Measurements from ENCODE around the gene TSC22D1.
"Not testable (repeated sequence)": the region's sequence is repeated elsewhere in the genome, so short reads cannot be mapped to it uniquely, and the experiment has no call there.

TSC22D1 gene

DNA sequence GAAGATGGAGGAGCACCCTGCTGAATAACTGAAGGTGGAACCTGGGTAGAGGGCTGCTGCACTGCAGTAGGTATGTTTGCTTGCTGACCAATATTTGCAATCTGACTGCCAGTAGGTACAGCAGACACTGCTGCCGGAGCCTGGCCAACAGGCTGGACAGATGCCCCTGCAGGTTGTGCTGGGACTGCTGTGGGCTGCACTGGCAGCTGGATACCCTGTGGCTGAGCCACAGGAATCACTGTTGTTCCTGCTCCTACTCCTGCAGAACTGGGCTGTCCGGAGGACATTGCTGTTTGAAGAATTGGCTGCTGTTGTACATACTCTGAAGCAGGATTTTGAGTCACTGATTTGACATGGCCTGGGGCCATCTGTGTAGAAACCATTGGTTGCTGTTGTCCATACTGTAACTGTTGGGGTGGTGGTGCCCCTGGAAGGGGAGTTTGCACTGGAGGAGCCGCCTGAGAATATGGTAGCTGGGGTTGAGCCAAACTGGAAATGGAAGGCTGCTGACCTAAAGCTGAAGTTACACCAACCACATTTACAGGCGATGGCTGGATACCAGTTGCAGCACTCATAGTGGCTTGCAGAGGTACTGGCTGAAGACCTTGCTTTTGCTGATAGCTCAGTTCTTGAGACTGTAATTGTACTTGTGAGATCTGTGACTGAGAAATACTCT, 2.2 kb downstream of the TSC22D1 start:
- in situ Hi-C loops (cut with MboI; ENCODE audit: low sequenced_read_pairs): no loop called here

DNA sequence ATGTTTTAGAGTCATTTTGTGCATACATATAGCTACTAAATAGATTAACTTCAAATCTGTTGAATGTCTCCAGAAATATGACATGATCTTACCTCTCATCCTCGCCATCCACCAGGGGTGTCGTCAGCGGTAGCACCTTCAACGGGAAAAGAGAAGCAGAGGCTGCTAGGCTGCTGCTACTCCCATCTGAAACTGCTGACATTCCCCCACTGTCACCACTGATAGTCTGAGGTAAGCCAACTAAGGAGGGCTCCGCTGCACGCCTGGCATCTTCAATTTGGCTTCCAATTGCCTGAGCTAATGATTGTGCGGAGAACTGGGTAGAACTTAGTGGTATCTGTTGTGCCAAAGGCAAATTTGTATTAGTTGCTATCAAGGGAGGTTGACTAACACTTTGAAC, 3.1 kb downstream of the TSC22D1 start:
- in situ Hi-C loops (cut with MboI; ENCODE audit: low sequenced_read_pairs): no loop called here

DNA sequence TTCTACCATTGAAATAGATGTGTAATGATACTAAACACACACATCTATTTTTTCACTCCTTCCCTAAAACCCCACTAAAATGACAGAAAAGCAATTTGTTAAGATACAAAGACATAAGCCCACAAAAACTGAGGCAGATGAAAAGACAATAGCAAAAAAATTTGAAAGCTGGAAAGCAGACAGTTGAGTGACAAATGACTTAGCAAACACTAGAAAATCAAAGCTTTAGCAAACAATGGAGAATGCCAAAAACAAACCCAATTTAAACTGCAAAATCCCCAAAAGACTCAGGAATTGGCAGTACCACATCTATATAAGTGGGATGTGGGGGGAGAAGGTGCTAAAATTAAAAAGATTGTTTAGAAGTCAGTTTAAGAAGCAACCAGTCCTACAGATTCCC, 9.5 kb downstream of the TSC22D1 start:
- in situ Hi-C loops (cut with MboI; ENCODE audit: low sequenced_read_pairs): no loop called here

DNA sequence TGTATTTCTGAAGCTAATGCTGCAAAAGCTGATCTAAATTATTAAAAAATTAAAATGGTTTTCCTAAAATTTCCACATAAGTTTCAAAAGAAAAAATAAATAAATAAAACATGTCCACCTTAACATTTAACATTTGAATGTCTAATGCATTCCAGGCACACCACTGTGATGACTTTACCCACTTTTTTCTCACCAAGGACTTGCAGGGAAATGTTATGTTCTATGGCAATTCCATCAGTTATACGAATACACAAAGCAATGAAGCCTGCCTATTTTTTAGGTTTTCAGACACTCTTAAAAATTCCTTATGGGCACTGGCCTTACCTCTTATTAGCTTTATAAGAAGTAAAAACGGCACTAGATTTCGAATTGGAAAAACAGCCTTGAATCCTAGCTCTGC, 10.2 kb downstream of the TSC22D1 start:
- in situ Hi-C loops (cut with MboI; ENCODE audit: low sequenced_read_pairs): no loop called here

DNA sequence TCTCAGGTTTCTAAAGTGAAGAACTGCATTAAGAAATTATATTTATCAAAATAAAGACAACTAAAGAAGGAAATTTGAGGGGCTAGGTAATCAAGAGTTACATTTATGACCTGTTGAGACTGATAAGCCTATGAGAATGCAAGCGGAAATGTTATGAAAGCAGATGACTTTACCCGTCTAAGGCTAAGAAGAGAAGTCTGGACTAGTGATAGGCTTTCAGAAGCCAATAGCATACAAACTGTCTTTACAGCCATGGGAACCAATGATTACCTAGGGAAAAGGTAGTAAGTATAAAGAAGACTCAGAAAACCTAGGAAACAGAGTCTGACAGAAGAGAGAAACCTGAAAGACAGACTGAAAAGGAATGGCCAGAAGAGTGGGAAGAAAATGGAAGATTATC, 11.2 kb downstream of the TSC22D1 start:
- in situ Hi-C loops (cut with MboI; ENCODE audit: low sequenced_read_pairs): no loop called here

DNA sequence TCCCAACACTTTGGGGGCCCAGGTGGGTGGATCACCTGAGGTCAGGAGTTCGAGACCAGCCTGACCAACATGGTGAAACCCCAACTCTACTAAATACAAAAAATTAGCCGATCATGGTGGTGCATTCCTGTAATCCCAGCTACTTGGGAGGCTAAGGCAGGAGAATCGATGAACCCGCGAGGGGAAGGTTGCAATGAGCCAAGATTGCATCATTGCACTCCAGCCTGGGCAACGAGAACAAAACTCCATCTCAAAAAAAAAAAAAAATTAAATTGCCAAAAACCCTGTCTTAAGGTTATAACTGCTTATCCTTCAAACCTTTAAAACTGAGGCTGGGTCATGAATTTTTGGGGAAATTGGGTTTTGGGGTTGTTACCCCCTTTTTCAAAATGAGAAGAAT, 13.3 kb downstream of the TSC22D1 start:
- in situ Hi-C loops (cut with MboI; ENCODE audit: low sequenced_read_pairs): not testable (repeated sequence)

DNA sequence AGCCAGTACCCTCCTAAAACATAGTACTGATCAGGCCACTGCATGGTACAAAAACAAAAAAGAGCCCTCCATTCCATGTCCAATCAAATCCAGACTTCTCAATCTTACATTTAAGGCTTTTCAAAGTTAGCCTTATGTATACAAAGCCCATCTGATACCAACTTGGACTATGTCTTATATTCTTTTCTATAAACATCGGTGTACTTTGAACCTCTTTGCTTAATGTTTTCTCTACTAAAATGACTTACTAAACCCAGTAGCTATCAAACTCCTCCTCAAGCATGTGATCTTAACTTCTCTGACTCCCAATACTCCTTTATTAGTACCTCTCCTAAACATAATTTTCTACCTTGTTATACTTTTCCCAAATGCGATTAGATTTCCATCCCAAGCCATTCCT, 14.8 kb downstream of the TSC22D1 start:
- in situ Hi-C loops (cut with MboI; ENCODE audit: low sequenced_read_pairs): no loop called here

DNA sequence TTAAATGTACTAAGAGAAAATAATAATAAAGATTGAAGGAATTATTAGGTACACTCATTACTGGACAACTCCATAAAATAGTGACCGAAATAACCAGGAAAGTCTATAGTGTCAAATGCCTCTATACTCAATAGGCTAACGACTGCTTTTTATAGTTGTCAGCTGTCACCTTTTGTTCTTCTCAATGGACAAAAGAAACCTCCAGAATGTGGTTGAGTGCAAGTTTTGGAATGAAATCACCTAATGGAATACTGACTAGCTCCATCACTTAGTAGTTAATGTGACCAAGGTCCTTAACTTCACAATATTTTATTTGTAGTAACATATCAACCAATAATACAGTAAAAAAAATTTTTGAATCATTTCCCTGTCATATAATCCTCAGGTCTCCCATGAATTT, 18.1 kb downstream of the TSC22D1 start:
- in situ Hi-C loops (cut with MboI; ENCODE audit: low sequenced_read_pairs): no loop called here

DNA sequence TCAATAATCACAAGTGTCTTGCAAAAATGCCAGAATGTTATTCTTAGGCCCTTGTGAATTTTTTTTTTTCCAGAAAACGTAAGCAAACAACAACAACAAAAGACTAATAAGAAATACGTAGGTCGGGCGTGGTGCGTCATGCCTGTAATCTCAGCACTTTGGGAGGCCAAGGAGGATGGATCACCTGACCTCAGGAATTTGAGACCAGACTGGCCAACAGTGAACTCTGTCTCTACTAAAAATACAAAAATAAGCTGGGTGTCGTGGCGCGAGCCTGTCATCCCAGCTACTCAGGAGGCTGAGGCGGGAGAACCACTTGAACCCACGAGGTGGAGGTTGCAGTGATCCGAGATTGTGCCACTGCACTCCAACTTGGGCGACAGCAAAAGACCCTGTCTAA, 20.9 kb downstream of the TSC22D1 start:
- in situ Hi-C loops (cut with MboI; ENCODE audit: low sequenced_read_pairs): no loop called here

DNA sequence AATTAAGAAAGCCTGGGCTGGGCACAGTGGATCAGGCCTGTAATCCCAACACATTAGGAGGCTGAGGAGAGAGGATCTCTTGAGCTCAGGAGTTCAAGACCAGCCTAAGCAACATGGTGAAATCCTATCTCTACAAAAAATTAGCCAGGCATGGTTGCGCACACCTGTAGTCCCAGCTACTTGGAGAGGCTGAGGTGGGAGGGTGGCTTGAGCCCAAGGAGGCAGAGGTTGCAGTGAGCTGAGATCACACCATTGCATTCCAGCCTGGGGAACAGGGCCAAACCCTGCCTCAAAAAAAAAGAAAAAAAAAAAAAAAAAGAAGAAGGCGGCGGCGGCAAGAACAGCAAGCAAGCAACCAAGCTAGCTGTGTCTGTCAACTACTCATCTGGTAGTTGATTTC, 26.7 kb downstream of the TSC22D1 start:
- in situ Hi-C loops (cut with MboI; ENCODE audit: low sequenced_read_pairs): no loop called here

DNA sequence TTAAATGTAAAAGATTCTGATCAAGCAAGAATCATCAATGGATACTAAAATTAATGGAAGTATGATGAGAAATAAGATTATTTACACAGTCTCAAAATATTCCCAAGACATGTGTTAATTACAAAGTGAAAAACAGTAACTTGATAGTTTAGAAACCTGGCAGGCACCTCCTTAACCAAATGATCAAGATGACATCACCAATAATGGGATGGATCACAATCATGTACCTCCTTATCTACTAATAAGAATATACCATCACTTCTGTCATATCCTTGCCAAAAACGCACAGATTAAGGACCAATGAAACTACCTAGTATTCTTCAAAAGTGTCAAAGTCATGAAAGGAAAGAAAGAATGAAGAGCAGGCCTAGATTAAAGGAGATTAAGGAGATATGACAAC, 30.0 kb downstream of the TSC22D1 start:
- in situ Hi-C loops (cut with MboI; ENCODE audit: low sequenced_read_pairs): no loop called here

DNA sequence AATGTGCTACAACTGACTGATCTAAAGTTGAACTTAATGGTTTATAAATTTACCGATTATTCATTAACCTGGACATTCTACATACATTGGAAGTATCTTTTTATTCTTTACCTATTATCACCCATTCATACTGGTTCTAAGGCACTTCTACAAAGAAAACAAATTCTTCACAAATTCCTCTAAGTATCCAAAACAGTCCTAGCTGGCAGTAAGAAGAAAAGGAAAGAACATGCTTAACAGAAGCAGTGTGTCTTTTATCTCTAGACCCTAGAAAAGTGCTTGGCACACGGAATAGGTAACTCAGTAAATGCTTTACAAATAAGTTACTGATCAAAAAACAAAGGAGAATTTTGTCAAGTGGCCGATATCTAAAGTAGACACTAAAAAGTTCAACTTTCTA, 32.8 kb downstream of the TSC22D1 start:
- in situ Hi-C loops (cut with MboI; ENCODE audit: low sequenced_read_pairs): no loop called here

DNA sequence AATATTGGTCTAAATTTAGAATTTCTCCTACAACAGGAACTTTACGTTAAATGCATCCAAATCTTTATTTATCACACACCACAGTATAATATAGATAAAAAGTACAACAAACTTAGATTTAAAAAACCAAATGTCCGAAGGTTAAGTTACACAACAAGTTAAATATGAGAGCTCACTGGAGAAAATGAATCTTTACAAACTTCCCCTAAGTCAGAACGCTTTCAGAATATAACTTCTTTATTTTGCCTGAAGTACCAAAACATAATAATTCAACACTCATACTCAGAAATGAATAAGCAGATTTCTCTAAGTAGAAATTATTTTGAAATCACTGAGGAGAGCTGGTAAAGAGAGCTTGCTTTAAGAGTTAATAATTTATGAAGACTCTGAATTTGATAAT, 33.8 kb downstream of the TSC22D1 start:
- in situ Hi-C loops (cut with MboI; ENCODE audit: low sequenced_read_pairs): no loop called here

DNA sequence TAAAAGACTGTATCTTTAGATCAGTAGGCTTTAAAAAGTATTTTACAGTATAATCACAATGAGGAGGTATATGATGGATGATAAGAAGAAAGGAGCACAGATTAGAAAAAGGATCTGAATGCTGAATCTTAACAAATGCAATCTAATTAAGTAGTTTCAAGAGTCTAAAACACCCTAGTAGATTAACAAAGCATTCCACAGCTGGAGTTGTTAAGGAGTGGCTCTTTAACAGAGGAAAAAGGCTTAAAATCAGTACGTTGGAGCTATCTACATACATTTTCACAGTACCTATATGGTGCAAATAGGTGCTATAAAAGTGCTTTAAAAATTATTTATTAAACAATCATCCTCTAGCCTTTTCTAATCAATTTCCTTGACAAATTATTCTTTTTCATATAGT, 34.5 kb downstream of the TSC22D1 start:
- in situ Hi-C loops (cut with MboI; ENCODE audit: low sequenced_read_pairs): no loop called here

DNA sequence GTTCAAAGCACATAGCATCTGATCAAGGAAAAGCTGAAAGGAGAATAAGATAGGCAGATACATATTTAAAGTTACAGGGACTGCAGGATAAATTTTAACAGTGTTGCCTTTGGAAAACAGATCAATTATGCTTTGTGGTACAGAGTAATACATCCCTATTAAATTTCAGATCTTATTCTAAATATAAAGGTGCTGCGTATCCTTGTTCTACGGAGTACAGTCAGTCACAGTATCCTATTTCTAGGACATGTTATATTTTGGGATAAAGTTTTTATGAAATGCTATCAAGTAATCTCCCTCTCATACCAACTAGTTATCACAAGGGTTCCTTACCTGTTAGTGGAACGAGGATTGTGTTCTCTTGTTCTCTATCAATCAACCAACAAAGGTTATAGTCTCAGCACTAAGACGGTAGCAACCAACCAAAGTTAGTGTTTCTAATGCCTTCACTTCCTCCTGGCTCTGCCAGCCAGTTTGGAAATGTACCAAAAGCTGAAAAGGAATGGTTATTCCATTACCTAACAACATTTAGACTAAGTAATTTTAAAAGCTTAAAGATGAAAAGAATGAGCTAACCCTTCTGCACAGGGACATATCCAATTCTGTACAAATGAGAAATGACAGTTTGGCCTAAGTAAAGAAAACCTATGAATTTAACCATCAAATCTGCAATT, 35.2 kb downstream of the TSC22D1 start:
- in situ Hi-C loops (cut with MboI; ENCODE audit: low sequenced_read_pairs): no loop called here

DNA sequence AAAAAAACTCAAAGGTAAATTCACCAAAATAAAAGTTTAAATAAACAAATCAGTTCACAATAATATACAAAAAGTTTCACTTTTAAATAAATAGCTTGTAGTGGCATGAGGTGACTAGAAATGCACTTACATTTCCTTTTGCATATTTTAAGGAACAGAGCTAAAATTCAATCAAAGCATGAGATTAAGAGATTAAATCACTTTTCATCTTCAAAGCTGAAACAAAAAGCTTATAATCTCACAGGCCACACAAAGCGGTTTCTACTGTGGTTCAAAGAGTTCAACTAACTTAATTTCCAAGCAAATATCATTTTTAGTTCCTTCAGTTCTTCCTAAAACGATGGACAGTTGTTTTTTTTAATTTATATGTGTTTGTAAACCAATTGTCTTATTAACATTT, 38.9 kb downstream of the TSC22D1 start:
- in situ Hi-C loops (cut with MboI; ENCODE audit: low sequenced_read_pairs): no loop called here

DNA sequence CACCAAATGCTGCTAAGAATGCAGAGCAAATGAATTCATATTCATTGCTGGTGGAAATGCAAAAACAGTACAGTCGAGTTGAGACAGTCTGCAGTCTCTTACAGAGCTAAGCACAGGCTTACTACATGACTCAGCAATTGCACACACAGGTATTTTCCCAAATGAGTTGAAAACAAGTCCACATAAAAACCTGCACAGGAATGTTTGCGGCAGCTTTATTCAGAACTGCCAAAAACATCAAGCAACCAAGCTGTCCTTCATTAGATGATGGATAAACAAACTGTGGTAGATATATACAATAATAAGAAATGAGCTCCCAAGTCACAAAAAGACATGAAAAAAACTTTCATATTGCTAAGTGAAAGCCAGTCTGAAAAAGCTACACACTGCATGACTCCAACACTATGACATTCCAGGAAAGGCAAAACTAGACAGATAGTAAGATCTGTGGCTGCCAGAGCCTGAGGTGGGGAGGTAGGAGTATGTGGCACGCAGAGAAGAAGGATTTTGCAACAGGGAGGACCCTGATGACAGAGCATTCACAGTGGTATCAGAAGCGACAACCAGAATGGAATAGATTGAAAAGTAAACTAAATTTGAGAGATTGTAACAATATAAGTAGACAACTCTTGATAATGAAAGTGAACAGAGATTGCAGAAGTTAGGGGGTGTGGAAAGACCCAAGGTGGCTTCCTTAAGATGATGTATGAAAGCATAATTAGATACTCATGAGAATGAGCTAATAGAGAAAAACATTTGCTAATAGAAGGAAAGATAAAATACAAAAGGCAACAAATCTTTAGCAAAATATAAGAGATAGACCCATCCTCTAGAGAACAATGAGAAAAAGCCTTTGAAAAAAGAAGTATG, 52.7 kb downstream of the TSC22D1 start:
- in situ Hi-C loops (cut with MboI; ENCODE audit: low sequenced_read_pairs): no loop called here

DNA sequence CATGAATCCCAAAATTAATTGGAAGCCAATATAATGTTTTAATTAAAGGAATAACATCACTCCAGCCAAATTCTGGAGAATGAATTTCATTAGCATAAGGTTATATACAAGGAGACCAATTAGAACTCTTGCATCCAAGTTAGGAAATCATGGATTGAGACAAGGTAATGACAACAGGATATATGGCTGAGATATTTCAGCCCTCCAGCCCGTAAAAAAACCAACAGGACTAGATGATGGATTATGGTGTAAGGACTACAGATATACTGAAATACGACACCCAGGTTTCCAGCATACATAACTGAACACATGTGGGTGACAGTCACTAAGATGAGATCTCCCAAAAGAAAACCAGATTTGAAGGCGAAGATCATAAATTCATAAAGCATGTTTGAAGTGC, 56.5 kb downstream of the TSC22D1 start:
- in situ Hi-C loops (cut with MboI; ENCODE audit: low sequenced_read_pairs): no loop called here

DNA sequence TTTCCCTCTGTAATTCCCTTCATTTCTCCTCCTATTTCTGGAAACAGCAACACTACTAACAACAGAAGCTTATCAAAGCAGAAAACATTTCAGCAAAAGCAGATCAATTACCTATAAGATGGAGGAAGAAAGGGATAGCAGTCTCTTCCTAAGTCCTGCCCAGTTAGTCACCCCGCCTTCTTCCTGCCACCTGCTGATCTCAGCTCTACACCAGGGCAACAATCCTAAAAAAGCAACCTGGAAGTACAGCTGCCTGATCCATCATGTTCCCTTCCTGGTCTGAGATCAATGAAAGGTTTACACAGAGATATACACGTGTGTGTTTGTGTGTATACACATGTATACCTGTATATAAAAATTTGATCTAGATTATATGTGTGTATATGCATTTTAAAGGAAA, 59.4 kb downstream of the TSC22D1 start:
- in situ Hi-C loops (cut with MboI; ENCODE audit: low sequenced_read_pairs): no loop called here

DNA sequence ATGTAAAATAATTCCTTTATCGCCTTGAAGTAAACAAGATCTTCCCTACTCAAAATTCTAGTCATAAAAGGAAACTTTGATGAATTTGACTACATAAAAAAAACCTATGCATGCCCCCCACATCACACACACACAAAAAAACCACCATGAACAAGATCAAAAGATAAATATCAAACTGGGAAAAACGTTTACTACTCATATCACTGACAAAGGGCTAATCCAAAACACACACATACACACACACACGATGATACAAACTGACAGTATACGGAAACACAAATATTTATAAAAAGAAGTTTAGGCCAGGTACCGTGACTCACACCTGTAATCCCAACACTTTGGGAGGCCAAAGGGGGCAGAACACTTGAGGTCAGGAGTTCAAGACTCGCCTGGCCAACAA, 61.9 kb downstream of the TSC22D1 start:
- in situ Hi-C loops (cut with MboI; ENCODE audit: low sequenced_read_pairs): no loop called here

DNA sequence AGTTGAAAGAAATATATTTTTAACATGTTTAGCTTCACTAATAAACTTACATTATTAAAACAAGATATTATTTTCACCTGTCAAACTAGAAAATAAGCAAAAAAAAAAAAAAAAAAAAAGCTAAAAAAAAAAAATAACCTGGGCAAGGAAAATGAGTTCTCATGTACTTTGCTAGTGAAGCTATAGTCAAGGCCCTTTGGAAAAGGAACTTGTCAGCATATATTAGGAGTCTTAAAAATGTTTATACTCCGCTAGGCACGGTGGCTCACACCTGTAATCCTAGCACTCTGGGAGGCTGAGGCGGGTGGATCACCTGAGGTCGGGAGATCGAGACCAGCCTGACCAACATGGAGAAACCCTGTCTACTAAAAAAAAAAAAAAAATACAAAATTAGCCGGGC, 66.3 kb downstream of the TSC22D1 start:
- in situ Hi-C loops (cut with MboI; ENCODE audit: low sequenced_read_pairs): not testable (repeated sequence)

DNA sequence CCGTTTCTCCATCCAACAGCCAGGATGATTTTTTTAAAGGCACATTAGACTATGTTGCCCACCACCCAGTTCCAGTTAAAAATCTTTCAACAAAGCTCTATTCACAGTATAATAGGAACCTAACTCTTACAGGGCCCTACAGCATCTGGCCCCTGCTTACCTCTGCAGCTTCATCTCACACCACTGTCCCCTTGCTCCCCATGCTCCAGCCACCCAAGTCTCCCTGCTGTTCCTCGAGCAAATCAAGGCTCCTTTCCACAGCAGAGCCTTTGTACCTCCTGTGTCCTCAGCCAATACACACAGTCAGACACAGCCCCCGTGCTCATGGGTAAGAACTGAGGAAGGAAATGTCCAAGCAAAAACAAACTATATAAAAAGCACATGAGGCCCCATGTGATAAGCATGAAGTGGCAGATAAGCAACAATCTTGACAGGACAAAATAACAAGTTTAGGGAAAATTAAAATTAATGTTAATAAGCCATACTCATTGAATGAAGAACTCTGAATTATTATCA, 67.5 kb downstream of the TSC22D1 start:
- in situ Hi-C loops (cut with MboI; ENCODE audit: low sequenced_read_pairs): no loop called here

Measured in HL-60/S4 treated with retinoic acid at 250 ng/mL for 4 days and 3 days (cell line).